Keratinocyte (primary cell): ENCODE results near the gene GLI3. TPM values are rescaled to one million over a fixed set of nuclear protein-coding genes. Genes with fewer than 3 reads are reported as not detected.

Source experiments
- DNase-seq: peaks from one replicate; pipeline ENCODE4 v3.0.0-alpha.2; 2011; ENCODE audit warnings: low read depth, missing footprints, low spot score
- FAIRE-seq: peaks from 2 replicates; lab custom pipeline; 2011; peaks lifted over from hg19 to GRCh38; lab: Jason Lieb, UNC
- H2AFZ ChIP-seq: 2 replicates; pipeline ENCODE4 v1.6.0; 2012; ENCODE audit warnings: low read length, control low read depth, inconsistent platforms; ENCODE audit not compliant: control insufficient read depth
- H3K27ac ChIP-seq: 2 replicates; pipeline ENCODE4 v1.5.1; 2011; ENCODE audit warnings: low read length; ENCODE audit not compliant: control insufficient read depth, insufficient read depth
- H3K27me3 ChIP-seq: 3 replicates; pipeline ENCODE4 v1.6.0; 2011; ENCODE audit warnings: low read length; ENCODE audit not compliant: control insufficient read depth, insufficient read depth; ENCODE audit errors: extremely low read depth
- H3K36me3 ChIP-seq, 2 experiments: 2 replicates in 1 of 2; 3 replicates in 1 of 2; pipeline ENCODE4 v1.5.1; 2011; ENCODE audit warnings: low read length in 2 of 2, mild to moderate bottlenecking in 1 of 2; ENCODE audit not compliant: control insufficient read depth in 2 of 2, insufficient read depth in 2 of 2; ENCODE audit errors: extremely low read depth in 1 of 2
- H3K4me1 ChIP-seq: 3 replicates; pipeline ENCODE4 v1.5.1; 2011; ENCODE audit warnings: low read length; ENCODE audit not compliant: control insufficient read depth, insufficient read depth; ENCODE audit errors: extremely low read depth
- H3K4me2 ChIP-seq: 3 replicates; pipeline ENCODE4 v1.6.0; 2011; ENCODE audit warnings: low read depth, low read length; ENCODE audit not compliant: control insufficient read depth, insufficient read depth; ENCODE audit errors: extremely low read depth
- H3K4me3 ChIP-seq, 3 experiments: fragments of 200-600 bp in 1 of 3; sonication (generic) in 1 of 3; 2 replicates in 2 of 3; 3 replicates in 1 of 3; pipeline ENCODE4 v1.5.1; 2011 to 2016; ENCODE audit warnings: low read length in 3 of 3, mild to moderate bottlenecking in 3 of 3, control low read depth in 2 of 3, inconsistent platforms in 1 of 3, low read depth in 1 of 3, mixed read lengths in 1 of 3, mixed run types in 1 of 3, moderate library complexity in 1 of 3; ENCODE audit not compliant: control insufficient read depth in 2 of 3, insufficient read depth in 2 of 3; ENCODE audit errors: extremely low read depth in 1 of 3
- H3K79me2 ChIP-seq: 2 replicates; pipeline ENCODE4 v1.6.0; 2012; ENCODE audit warnings: low read length; ENCODE audit not compliant: control insufficient read depth, insufficient read depth
- H3K9ac ChIP-seq: 3 replicates; pipeline ENCODE4 v1.6.0; 2011; ENCODE audit warnings: low read length; ENCODE audit not compliant: control insufficient read depth, insufficient read depth; ENCODE audit errors: extremely low read depth
- H3K9me1 ChIP-seq: 3 replicates; pipeline ENCODE4 v1.6.0; 2011; ENCODE audit warnings: low read length; ENCODE audit not compliant: control insufficient read depth, insufficient read depth; ENCODE audit errors: extremely low read depth
- H3K9me3 ChIP-seq: 2 replicates; pipeline ENCODE4 v1.5.1; 2012; ENCODE audit warnings: low read depth, low read length; ENCODE audit not compliant: control insufficient read depth
- H4K20me1 ChIP-seq: 3 replicates; pipeline ENCODE4 v1.6.0; 2011; ENCODE audit warnings: low read length; ENCODE audit not compliant: control insufficient read depth, insufficient read depth; ENCODE audit errors: extremely low read depth
- CTCF ChIP-seq, 3 experiments: IDR thresholded peaks in 1 of 3; conservative IDR thresholded peaks in 1 of 3; optimal IDR thresholded peaks in 1 of 3; 2 replicates in 2 of 3; 3 replicates in 1 of 3; pipeline versions ENCODE3 to v1.5.1; 2011; ENCODE audit warnings: low read length in 3 of 3, mild to moderate bottlenecking in 3 of 3, moderate library complexity in 2 of 3, control low read depth in 1 of 3, inconsistent platforms in 1 of 3; ENCODE audit not compliant: insufficient read depth in 2 of 3; ENCODE audit errors: extremely low read depth in 1 of 3
- EZH2 ChIP-seq: IDR thresholded peaks from one replicate; pipeline ENCODE4 v1.6.1; 2012; ENCODE audit warnings: inconsistent platforms, mild to moderate bottlenecking, low read length, moderate library complexity
- dilution Hi-C: fragments of 300-500 bp; cut with MboI; formaldehyde crosslinking; loops from one replicate; pipeline ENCODE4 v1.7.0; 2020; ENCODE audit warnings: low sequenced_read_pairs; ENCODE audit not compliant: extremely low pct_ligation_motif_present
- polyA plus RNA-seq, 5 experiments: library from polyadenylated mRNA; depleted of rRNA in 3 of 5; stranded (reverse) in 3 of 5; stranded (forward) in 1 of 5; unstranded in 1 of 5; fragments of >200 nt; gene quantifications; 1 replicate in 1 of 5; 2 replicates in 3 of 5; 3 replicates in 1 of 5; pipeline versions ENCODE4 v1.2.1 to v1.2.3, GENCODE V29; 2011 to 2012; ENCODE audit warnings: missing spikeins in 2 of 5, low read depth in 1 of 5, low replicate concordance in 1 of 5

GLI3 gene
- polyA plus RNA-seq, 1 donor (not counting 4 experiments of a cell fraction or from before 2014, with no cell fraction given), result 3.6 TPM

GRCh38 chr7:41928166-41928565, 308.8 kb downstream of the GLI3 start:
- Histone ChIP-seq H3K4me3 (no peak overlapping the region), H3K9ac (no peak overlapping the region), H3K4me2 (no peak overlapping the region), H3K27ac (no peak overlapping the region), H2AFZ (no peak overlapping the region), H3K4me1 (peaks cover 7% of the 10 kb centered on the region), H3K79me2 (no peaks in the 10 kb centered on the region), H4K20me1 (no peaks in the 10 kb centered on the region), H3K9me3 (no peaks in the 10 kb centered on the region), H3K27me3 (no peaks in the 10 kb centered on the region), H3K9me1 (no peaks in the 10 kb centered on the region), H3K36me3 (no peaks in the 10 kb centered on the region)
- DNase-seq (no peak), FAIRE-seq (no peak)
- dilution Hi-C loops, result no loop called here
- TF ChIP-seq CTCF (optimal IDR thresholded peaks at IDR 0.05 in 1 of 3, IDR thresholded peaks at IDR 0.05 in 1 of 3, conservative IDR thresholded peaks at IDR 0.05 in 1 of 3; ENCODE audit: extremely low read depth in 1 of 3, insufficient read depth in 2 of 3, low read length in 3 of 3) (no peak), EZH2 (no peak)

GRCh38 chr7:41927380-41927779, 309.6 kb downstream of the GLI3 start:
- no peak overlapping the region for H3K4me3 ChIP-seq
- peaks cover 7% of the 10 kb centered on the region for H3K4me1 ChIP-seq
- TF ChIP-seq EZH2, result no peak
- no peak for TF ChIP-seq CTCF (optimal IDR thresholded peaks at IDR 0.05 in 1 of 3, IDR thresholded peaks at IDR 0.05 in 1 of 3, conservative IDR thresholded peaks at IDR 0.05 in 1 of 3; ENCODE audit: extremely low read depth in 1 of 3, insufficient read depth in 2 of 3, low read length in 3 of 3)
- H3K9ac ChIP-seq, result no peak overlapping the region
- DNase-seq (no peak), FAIRE-seq (no peak)
- no peaks in the 10 kb centered on the region for H4K20me1 ChIP-seq
- no peak overlapping the region for H3K27ac ChIP-seq
- no peak overlapping the region for H3K4me2 ChIP-seq
- H3K9me1 ChIP-seq, result no peaks in the 10 kb centered on the region
- H3K9me3 ChIP-seq, result no peaks in the 10 kb centered on the region
- no peak overlapping the region for H2AFZ ChIP-seq
- dilution Hi-C loops, result no loop called here
- no peaks in the 10 kb centered on the region for H3K79me2 ChIP-seq
- H3K36me3 ChIP-seq, result no peaks in the 10 kb centered on the region
- H3K27me3 ChIP-seq, result no peaks in the 10 kb centered on the region
